HG03039 (cell line): ENCODE measurements around the gene MEF2A.
A peak's percentile ranks its signal among the peaks of the same experiment; 100 is the strongest.

Experiments
- ATAC-seq: cut with Tn5 transposase; IDR thresholded peaks from one replicate; pipeline ENCODE4 v1.9.1; 2021; ENCODE audit warnings: mild to moderate bottlenecking, moderate library complexity; ENCODE audit not compliant: unreplicated experiment

The MEF2A gene

DNA sequence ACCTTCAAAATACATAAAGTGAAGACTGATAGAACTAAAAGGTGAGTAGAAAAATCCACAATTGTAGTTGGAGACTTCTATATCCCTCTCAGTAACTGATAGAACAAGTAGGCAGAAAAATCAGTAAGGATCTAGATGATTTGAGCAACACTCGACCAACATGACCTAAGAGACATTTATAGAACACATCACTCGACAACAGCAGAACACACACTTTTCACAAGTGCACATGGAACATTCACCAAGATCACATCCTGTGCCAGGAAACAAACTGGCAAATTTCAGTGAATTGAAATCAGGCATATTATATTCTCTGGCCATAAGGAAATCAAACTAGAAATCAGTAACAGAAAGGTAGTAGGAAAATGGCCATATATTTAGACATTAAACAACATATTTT, 130.3 kb downstream of the MEF2A start:
- ATAC-seq, result no peak

- ATAC-seq, result no peak
Observed at GRCh38 chr15:99702895-99703602, 137.3 kb downstream of the MEF2A start.

DNA sequence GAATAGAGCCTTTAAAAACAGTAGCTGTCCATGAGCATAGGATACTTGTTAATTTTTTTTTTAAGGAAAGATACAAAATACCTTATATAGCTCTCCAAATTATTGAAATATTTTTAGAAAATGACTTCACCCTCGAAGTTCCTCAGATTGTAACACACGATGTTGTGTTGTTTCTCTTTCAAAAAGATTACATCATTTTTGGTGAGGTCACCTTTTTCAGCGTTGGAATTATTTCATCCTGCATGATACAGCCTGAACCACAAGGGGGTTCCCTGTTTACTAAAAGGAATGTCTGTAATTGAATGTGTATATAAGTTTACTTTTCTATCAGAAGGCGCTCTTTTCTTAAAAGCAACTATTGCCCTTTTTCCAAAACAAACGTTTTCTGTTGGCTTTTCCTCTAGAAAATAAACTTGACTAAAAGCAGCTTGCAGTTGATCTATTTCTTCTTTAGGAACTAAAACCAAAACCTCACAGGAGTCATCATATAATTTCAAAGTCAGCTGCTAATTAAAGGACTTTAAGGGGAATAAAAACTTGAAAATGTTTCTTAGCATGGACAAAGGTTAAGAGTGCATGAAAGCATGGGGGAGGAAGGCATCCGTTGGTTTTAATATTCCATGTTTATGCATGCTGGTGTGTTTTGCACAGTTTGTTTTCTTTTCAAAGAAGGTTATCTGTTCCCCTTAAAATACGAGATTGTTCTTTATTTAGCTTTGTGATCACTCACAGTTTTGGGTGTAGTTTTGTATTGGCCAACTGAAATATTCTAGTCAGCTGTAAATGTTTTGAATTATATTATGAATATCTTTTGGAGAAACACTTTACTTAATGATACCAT, 138.0 kb downstream of the MEF2A start:
- peak; percentile 48 for ATAC-seq

GRCh38 chr15:99704444-99704838, 138.7 kb downstream of the MEF2A start:
- ATAC-seq, result peak; percentile 62

DNA sequence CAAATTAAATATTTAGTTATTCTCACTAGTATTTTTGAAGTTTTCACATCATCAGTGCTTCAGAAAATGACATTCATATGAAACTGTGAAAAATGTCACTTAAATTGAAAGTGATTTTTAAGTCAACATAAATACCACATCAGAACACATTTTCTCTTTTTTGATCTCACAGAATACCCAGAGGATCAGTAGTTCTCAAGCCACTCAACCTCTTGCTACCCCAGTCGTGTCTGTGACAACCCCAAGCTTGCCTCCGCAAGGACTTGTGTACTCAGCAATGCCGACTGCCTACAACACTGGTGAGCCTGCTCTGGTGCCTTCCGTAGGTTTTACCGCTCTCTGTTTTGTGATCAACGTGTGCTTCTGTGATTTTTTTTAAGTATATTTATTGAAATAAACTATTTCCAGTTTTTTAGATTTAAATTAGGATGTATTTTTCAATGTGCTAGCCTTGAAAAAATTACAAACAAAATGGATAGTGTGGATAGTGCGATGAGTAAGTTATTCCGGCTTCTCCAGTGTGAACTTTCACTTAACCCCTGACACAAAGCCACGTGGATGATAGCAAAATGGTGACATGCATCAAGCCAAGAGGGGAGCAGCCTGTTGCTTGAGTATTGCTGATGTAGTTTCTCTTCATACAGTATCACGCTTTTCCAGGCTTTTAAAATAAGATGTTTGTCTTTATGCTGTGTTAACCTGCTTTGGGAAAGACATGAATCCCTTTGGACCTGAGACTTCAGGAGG, 140.9 kb downstream of the MEF2A start:
- no peak for ATAC-seq

DNA sequence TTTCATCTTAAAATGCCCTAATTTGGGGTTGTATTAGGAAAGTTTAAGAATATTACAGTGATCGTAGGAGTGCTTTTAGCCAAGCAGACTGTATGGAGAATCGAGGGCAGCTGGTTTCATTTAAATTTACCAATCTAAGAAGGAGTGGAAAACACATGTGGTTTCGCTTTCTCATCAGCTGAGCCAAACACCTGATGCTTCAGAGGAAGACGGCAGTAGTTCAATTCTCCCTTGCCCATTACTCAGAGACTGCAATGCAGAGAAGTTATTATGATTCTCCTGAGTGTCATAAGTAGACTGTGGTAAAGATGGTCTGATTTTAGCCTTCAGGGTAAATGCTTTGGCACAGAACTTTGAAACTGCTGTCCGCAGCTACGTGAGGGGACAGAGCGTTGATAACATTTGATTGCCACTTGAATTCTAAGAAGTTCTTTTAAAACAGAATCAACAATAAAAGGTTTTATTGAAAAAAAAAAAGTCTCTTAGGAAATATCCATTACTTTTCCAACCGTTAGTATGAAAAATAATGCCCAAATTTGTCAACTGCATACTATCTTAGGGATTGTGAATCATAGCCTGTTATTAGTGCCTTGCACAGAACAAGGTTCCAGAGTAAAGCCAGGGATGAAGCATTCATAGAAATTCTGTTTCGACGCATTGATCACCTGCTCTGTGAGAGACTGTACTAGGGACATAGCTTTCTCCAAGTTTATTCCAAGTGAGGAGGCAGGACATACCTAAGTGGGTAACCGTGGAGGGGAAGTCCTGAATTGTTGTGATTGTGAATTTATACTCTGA, 141.9 kb downstream of the MEF2A start:
- ATAC-seq, result no peak

DNA sequence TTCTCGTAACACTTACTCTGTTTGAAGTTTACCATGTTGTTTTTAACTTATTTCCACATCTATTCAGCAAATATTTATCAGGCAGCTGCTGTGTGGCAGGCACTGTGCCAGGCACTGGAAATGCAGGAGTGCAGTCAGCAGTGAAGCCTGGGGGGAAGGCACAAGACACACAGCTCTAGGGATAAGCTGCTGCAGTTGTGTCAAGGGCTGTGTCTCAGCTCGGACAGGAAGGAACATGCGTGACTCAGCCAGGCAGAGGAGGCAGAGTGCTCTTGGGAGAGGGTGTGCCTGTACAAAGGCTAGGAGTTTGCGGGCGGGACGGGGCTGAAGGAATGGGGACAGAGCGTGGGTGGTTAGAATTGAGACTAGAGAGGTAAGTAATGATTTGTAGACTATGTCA, 142.8 kb downstream of the MEF2A start:
- ATAC-seq, result no peak

GRCh38 chr15:99709243-99709986, 143.6 kb downstream of the MEF2A start:
- ATAC-seq, result no peak

DNA sequence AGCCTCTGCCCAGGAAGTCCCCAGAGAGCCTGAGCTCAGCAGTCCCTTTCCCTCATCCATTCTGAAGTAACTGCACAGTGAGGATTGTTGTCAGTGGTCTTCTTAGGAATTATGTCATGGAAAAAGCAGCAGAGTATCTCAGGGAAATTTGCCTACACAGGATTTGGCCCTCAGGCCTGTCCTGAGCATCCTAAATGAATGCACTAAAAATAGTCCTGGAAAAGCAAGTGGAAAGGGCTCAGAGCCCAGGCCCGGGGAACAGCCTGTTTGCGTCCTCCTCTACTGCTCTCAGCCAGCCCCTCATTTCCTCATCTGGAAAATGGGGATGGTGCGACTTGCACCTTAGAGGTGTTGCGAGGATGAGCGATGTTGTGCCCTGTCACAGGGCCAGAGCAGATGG, 145.8 kb downstream of the MEF2A start:
- ATAC-seq, result no peak

- ATAC-seq, result no peak
Observed at GRCh38 chr15:99712415-99712814, 146.6 kb downstream of the MEF2A start.

- no peak for ATAC-seq
Observed at GRCh38 chr15:99716540-99717095, 150.8 kb downstream of the MEF2A start.

DNA sequence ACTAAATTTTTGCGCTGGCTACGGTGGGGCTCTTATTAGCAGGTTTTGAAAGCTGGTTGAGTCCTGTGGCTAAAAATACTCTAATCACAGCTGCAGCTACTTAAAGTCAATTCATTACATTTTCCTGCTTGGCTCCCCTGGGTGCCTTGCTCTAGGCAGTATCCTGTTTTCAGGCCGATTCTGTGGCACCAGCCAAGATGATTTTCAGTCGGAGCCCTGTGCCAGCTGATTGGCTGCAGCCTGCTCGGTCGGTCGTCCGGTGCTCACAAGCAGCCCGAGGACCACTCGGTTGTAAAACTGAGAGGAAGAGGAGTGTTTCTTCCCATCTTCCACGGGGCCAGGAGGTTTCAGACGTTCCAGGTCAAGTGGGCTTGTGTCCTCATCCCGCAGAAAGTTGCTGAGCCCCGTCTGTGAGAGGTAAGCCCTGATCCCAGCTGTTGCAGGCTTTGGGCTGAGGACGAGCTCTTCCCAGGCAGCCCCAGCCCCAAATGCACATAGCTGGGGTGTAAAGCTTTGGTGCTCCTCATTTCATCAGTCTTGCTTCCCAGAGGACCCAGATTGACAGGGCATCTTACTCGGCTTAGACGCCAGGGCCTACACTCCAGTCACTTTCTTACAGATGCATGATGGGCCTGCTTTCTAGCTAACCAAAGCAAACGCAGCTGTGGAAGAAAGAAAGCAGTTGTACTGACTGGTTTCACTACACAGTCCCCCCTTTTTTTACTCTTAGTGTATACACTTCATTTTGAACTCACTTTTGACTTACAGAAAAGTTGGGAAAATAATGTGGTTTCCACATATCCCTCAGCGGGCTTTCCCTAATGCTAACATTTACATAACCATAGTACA, 151.6 kb downstream of the MEF2A start:
- no peak for ATAC-seq

DNA sequence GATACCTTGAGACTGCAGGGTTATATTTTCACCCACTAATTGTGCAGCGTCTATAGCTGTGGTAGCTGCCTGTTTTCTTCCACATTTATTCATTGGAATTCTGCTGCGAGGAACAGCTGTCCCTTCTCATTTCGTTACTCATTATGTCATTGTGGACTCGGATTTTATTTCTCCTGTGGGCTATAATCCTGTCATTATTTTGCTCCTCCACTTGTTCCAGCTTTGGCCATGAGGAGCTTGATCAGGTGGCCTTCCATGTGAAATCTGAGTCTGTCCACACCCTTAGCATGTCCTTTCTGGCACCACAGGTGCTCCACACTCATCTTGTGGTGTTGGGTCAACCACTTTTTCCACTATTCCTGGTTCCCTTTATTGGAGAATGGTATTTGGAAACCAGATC, 152.6 kb downstream of the MEF2A start:
- no peak for ATAC-seq

- peak; percentile 75 for ATAC-seq
Observed at GRCh38 chr15:99719096-99719541, 153.3 kb downstream of the MEF2A start.

GRCh38 chr15:99720533-99720932, 154.7 kb downstream of the MEF2A start:
- no peak for ATAC-seq

DNA sequence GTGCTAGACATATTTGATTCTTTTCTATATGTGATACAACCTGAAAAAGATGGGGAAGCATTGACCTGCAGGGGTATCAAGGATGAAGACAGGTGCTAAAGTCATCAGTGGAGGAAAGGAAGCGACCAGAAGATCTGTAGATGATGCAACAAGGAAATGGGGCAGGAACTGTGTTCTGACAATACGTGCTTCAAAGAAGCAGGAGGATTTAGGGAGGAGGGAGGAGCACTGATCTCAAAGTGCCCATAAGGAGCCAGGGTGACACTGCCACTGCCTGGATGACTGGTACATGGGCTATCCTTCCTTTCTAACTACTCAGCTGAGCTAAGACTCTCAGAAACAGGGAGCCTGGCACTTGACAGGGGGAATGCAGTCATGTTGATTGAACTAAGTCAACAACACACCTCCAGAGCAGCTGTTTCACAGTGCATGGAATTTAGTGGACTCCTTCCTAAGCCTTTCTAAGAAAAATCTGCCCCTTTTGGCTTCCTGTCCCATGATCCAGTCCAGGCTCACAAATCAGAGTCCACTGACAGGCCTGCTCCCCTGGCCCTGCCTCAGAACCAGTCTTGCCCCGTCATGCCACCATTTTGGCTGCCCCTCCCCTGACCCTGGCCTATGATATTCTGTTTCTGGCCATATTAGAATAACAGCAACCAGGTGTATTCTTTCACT, 155.5 kb downstream of the MEF2A start:
- no peak for ATAC-seq

DNA sequence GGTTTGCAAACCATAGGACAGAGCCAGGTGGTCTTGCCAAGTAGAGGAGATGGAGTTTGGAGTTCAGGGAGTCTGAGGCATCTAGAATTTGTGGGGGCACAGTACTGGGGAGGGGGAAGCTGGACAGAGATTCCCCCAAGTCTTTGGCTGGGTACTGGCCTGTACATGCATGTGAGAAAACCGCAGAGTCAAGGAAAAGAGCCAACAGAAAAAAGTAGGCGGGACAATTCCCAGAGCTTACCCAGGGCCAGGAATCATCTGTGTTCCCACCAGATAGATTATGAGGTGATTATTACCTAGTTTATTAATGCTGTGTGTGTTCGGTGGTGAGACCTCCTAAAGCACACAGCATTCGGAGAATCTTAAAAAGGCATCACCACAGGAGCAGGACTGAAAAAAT, 156.1 kb downstream of the MEF2A start:
- ATAC-seq, result no peak

- ATAC-seq, result no peak
Observed at GRCh38 chr15:99722406-99722805, 156.6 kb downstream of the MEF2A start.
